HT1080 (cell line): ENCODE measurements around the gene SULT1B1. TPM values are rescaled to one million over a fixed set of nuclear protein-coding genes. Genes with fewer than 3 reads are reported as not detected.

ENCODE experiments used
- DNase-seq: peaks from one replicate; pipeline ENCODE4 v3.0.0-alpha.2; 2015; ENCODE audit warnings: low read depth
- total RNA-seq: library from RNA; depleted of rRNA; stranded (reverse); fragments of >200 nt; shearing (Covaris generic); gene quantifications from 2 replicates; pipeline ENCODE4 v1.2.3, GENCODE V29; 2014

Gene SULT1B1
- total RNA-seq, 1 experiment from 2014 or later: 0.19 TPM

DNA sequence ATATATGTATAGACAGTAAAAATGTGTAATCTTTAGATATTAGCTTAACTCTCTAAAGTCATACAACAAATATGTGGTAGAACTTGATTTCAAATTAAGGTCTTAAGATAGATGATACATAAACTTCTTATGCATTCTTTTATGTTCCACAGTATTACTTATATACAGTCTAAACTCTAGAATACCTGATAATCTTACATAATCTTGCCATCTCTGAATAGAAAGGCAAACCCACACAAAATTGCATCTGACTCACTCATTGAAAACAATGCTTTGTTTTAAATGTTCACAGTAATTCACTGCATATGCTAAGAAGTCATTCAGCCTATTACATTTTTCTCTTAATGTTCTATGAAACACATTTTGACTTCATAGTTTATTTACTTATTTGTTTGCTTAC is 10.1 kb downstream of the SULT1B1 start:
- DNase-seq: no peak

DNA sequence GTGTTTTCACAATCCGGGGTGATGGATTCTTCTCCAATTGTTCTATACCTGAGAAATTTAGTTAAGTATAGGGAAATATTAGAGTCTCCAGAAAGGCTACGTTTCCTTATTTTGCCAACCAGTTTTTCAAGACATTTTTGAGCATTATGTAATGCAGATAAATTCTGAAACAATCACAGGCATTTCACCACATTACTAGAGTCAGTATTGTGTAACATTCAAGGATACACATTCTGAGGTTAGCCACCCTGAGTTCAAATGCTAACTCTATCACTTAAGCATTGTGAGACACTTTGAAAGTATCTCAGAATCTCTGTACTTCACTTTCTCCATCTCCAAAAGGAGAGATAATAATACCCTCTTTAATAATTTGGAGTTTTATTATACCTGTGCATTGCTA is 10.6 kb downstream of the SULT1B1 start:
- DNase-seq: no peak

DNA sequence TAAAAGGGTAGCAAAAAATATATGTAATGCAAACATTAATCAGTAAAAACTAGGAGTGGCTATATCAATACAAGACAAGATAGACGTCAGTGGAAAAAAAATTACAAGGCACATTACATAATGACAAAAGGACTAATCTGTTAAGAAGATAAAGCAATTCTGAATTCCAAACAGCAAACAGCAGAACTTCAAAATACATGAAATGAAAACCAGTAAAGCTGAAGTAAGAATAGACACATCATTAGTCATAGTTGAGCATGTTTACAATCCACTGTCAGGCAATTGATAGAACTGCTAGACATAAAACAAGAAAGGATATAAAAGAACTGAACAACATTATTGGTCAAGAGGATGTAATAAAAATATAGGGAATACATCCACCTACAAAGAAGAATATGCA is 12.2 kb downstream of the SULT1B1 start:
- DNase-seq: peak; percentile 38

DNA sequence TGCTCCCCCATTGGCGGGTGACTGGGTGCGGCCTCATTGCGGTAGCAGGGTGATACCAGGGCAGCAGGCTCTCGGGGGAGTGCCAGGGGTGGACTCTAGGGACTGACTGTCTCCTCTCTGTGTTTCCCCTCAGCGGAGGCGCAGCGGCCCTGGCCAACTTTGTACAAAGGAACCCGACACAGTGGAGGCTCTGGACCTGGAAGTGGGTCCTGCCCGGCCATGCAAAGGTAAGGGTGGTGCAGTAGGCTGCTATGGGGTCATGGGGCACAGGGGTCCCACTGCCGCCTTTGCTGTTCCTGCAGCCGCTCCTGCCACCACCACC is 16.3 kb downstream of the SULT1B1 start:
- DNase-seq: no peak

DNA sequence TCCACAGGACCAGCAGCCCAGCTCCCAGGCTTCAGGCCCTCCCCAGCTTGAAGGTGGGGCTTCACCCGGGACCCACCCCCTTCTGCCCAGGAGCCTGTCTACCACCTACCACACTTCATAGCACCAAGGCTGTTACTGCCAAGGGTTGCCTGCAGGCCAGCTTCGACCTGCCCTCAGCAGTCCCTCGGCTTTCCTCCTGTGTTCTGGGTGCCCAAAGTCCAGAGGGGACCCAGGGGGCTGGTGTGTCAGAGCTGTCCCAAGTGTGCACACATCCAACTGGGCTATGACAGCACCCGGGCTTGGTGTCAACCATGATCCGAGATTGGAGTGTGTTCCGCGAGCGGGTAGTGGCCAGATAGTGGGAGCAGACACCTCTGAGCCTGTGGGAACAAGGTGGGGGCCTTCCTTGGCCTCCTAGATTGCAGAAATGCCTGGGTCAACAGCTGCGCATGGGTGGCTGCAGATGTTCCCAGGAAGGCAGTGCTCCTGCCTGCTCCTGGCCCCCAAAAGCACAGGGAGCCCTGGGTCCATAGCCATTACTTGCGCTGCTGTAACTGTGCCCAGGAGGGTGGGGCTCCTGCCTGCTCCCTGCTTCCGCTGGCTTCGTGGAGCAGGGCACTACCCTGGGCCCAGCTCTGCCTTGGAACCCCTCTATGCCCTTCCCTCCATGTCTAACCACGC is 16.8 kb downstream of the SULT1B1 start:
- DNase-seq: no peak

DNA sequence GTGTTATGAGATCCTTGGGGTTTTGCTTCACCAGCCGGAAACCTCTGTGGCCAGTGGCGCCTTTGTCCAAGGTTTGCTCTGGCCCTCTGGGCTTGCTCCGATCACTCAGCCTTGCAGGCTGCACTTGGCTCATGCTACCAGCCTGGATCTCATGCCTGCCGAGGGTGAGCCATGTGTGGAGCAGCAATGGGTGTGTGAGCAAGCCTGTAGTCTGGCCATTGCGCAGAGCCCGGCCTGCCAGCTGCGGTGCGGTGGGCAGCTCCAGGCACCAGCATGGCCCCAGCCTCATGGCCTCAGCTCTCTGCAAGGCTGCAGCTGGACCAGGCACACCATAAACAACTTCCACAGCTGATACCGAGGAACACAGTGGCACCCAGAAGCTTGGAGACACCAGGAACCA is 17.8 kb downstream of the SULT1B1 start:
- no peak for DNase-seq

DNA sequence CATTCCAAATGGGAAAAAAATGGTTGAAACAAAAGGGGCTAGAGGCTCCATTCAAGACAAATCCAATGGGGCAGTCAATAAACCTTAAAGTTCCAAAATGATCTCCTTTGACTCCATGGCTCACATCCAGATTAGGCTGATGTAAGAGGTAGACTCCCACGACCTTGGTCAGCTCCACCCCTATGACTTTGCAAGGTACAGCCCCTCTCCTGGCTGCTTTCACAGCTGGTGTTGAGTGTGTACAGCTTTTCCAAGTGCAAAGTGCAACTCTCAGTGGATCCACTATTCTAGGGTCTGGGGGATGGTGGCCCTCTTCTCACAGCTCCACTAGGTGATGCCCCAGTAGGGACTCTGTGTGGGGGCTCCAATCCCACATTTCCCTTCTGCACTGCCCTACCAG is 21.5 kb downstream of the SULT1B1 start:
- DNase-seq: no peak

DNA sequence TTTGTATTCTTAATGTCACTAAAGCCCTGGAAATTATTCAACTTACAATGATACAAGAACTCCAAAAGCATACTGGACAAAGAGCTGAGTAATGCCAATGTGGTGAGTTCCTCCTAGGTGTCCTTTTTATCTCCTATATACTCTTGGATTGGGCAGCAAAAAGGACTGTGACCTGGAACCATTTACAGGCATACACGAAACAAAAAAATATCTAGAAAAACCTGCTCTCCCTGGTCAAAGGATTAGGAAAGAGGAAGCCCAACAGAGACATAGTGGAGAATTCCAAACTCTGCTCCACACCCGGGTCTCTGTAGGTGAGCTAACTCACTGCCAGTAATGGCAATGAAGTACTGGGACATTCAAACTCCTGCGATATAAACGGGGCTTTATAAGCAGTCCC is 25.3 kb downstream of the SULT1B1 start:
- DNase-seq: no peak

DNA sequence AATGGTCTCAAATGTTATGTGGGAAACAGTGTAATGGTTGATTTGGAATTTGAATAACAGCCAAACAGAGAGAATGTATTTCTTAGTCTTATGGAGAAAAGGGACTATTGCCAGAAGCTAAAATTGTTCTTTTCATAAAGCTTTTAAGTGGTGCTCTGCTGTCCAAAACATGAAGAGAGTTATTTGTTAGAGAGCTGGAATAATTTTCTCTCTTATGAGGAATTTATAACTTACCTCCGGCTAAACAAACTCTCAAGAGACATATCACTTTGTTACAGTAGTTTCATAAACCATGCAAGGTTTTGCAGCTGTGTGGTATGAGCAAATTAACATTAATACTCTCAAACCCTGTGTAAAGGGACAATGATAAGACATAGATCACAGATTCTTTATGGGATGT is 28.6 kb downstream of the SULT1B1 start:
- DNase-seq: no peak

DNA sequence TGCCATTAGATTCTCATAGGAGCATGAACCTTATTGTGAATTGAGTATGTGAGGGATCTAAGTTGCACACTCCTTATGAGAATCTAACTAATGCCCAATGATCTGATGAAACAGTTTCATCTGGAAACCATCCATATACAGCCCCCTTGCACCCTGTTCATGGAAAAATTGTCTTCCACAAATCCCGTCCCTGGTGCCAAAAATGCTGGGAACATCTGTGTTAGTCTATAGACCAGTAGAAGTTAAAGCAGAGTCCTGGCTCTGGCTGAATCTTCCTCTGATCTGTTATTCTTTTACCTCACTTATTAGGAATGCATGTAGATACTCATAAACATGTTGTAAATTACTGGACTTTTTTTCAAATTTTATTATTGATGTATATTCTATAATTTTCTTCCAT is 29.2 kb downstream of the SULT1B1 start:
- DNase-seq: no peak

DNA sequence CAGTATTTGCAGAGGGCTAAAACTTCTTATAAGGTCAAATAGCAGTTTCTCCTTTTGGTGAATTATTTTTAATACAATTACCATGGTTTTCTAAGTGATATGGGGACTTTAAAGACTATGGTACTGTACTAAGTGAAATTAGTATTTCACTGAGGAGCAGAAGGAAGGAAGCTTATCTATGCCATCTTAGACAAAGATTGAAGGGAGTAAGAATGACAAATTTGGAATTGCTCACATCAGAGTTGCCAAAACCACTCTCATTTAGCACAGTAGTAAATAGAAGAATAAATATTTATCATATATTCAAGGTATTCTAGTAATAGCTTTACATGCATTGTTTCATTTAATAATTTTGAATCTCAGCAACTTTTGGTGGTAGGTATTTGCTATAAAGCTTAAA is 30.4 kb downstream of the SULT1B1 start:
- DNase-seq: no peak

DNA sequence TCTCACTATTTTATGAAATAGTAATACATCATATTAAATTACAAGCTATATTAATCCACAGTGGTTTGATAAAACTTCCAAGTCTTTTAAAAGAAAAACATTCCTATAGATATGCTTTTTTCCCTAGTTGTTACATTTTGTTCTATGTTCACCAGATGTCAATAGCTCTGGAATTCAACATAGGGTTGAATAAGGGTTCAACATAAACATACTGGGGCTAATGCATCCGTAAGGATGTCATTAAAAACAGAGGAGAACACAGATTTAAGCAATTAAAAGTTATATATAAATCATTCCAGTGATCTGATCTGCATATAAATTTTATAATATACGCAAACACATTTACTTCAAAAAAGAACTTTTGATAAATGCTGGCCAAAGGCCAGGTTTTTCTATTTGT is 32.5 kb downstream of the SULT1B1 start:
- DNase-seq: no peak

DNA sequence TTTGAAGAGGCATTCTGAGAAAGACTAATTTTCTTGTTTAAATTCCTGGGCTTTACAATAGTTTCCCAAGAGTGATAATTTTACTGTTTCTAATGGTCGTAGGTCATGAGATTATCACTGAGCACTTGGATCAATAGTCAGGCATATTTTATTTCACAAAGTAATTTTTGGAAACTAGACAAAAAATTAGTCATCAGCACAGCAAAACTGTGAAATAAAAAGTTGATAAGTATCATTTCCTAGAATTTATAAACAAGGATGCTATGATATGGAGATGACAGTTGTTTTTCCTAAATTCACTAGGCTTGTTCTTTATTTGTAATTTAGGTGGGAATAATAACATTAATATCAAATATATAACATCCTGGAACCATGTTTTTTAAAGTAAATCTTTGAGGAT is 33.0 kb downstream of the SULT1B1 start:
- DNase-seq: no peak

DNA sequence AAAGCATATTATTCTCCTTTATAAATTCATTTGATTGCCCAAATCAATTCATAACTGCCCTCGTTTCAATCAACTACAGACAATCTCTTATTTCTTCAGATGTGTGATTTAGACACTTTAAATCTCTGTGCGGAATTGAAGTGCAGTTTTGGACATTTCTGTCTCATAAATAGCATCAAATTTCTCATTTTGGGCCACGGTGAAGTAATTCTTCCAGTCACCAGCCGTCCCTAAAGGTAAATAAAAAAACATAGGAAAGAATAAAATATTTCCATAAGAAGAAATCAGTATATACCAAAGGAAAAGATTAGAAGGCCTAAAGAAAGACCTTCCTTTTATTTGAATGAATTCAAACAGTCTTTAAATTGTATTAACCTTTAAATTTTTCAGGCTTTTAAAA is 33.4 kb downstream of the SULT1B1 start:
- DNase-seq: no peak

DNA sequence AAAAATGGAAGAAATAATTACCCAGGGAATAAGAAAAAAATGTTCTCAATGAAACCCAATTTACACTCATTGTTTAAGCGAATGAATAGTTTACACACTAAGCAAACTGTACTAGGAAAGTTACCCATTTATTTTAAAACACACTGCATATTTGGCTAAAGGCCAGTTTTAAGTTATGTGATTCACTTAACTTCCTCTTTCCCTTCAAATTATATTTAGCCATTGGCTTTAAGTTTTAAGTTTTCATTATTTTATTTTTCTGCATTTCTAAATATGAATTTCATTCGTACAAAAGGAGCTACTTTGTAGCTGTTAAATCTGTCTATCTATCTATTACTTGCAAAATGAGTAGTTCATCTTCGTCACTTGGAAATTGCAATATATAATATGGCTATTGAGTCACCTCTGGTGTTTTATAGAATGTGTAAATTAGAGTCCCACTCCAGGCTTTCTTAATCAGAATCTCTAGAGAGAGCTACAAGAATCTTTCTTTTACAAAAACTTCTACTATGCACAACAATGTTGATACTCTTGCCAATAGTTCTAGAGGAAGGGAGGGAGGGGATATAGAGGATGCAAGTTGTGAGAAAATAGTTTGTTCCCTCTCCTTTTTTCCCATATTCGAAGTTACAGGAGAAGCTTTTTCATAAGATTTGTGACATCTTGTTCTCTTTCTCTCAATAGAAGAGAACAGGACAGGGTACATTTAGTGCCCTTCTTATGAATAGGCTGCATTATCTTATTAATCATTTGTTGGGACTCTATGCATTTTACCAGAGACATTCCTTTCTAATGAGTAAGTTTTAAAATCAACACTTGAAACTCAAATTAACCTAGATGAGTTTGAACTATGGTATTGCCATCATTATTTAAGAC is 41.8 kb downstream of the SULT1B1 start:
- peak; percentile 14 for DNase-seq

DNA sequence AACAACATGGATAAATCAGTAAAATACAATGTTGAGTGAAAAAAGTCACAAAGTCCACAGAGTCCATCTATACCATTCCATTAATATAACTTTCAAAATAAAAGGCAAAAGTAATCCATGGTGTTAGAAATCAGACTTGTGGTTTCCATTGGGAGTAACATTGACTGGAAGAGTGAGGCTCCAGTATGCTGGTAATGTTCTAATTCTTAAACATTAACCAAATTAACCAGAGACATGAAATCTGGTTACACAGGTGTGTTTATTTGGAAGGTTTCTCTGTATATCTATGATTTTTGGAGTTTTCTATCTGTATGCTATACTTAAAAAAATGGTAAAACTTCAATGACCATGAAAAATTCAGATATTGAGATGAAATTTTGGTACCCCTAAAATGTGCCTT is 42.6 kb downstream of the SULT1B1 start:
- no peak for DNase-seq

DNA sequence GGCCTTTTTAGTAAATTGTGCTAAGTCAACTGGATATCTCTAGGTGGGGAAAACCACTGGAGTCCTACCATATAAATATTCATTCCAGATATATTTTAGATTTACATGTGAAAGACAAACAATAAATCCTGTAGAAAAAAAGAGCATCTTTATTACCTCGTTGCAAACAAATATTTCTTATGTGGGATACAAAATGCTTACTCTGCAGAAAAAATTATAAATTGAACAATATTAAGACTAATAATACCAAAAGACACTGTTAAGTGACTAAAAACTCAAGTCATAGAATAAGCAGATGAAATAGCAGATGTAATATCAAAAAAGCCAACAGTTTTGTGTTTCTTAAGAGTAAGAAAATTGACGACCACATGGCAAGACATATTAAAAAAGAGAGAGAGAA is 43.8 kb downstream of the SULT1B1 start:
- no peak for DNase-seq

DNA sequence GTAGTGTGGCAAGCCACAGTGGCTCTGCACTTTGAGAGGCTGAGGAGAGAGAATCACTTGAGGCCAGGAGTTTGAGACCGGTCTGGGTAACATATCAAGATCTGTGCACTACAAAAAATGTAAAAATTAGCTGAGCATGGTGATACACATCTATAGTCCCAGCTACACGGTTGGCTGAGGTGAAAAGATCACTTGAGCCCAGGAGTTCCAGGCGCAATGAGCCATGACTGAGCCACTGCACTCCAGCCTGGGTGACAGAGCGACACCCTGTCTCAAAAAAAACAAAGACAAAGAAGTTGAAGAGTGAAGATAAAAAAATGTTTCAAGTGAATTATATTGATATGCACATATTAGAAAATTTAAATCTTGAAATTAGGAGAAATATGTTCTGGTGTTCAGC is 46.3 kb downstream of the SULT1B1 start:
- no peak for DNase-seq

DNA sequence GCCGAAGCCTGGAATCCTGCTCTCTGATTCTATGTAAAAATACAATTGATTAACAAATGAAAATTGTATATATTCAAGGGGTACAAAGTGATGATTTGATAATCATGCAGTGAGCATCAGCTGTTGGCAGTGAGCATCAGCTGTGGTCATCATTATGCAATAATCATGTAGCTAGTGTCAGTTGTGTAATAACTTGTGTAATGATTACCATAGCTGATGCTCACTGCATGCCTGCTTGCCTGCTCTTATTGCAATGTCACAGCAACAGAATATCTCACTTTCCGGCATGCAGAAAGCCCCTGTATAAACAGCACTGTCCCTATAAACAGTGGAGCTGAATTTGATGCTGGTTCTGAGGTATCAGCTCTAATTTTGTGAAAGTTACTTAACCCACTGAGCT is 46.8 kb downstream of the SULT1B1 start:
- no peak for DNase-seq

DNA sequence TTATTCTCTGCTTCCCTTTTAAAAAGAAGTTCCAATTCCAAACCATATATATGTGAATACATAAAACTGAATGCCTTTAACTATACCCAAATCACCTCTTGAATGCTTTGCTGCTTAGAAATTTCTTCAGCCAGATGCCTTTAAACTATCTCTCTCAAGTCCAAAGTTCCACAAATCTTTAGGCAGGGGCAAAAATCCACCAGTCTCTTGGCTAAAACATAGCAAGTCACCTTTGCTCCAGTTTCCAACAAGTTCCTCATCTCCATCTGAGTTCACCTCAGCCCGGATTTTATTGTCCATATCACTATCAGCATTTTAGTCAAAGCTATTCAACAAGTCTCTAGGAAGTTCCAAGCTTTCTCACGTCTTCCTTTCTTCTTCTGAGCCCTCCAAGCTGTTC is 49.8 kb downstream of the SULT1B1 start:
- DNase-seq: no peak

DNA sequence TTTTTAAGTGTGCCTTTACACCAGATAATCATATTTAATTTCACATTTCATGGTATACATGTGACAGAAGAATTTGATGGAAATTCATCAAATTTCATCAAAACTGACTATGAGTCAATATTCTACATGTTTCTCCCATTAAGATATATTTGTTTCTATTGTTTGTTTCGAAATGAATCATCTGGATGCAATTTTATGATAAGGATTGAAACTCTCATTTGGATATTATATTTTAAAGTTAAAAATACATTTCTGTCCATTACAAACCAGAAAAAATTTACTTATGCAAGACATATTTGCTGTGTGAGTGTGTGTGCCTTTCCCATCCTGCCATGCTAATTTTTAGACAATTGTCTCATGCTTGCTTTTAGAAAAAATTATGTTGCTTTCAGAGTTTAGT is 52.2 kb downstream of the SULT1B1 start:
- DNase-seq: no peak

DNA sequence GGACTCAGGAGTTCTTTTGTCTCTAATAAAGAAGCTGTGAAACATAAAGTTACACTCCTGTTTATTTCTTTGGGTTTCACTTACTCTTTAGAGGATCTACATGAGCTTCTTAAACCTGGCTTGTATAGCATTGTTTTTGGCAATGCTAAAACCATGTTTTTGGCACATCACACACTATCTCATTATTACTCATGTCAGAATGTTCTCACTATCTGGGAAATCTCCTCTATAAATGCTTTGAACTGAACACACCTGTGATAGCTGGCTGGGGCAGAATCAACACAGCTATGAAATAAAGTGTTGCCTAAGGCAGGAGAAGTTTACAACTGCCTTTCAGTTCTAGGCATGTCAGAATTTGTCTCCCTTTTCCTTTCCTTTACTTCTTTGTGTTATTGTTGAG is 52.6 kb downstream of the SULT1B1 start:
- DNase-seq: no peak

DNA sequence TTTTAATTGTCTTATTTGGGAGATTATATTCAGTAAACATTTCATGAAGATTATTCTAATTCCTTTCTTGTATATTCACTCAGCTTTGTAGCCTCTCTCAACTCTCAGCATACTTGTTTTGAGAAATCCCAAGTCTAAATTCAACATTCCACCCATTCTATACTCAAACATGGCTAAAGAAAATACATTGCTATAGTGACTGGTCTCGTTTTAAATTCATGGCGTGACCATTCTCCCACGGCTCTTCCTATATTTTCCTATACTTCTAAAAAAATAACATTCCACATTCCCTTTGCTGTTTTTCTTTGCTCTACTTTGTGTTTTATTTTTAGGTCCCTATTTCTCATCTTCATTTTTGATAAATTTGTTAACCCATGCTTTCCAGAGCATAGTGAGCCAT is 58.2 kb downstream of the SULT1B1 start:
- no peak for DNase-seq
